Hematopoietic multipotent progenitor cell treated with erythropoietin and hydrocortisone succinate and interleukin-3 and kit ligand, for 4 days (in vitro differentiated cells): ENCODE data around the gene LMF1.
"Not testable (repeated sequence)": the region's sequence is repeated elsewhere in the genome, so short reads cannot be mapped to it uniquely, and the experiment has no call there.

Experiments
- DNase-seq: peaks from one replicate; pipeline ENCODE4 v3.0.0-alpha.2; 2015

LMF1 gene

GRCh38 chr16:821751-822150 lies 149.0 kb downstream of the LMF1 start:
- DNase-seq, result no peak

DNA sequence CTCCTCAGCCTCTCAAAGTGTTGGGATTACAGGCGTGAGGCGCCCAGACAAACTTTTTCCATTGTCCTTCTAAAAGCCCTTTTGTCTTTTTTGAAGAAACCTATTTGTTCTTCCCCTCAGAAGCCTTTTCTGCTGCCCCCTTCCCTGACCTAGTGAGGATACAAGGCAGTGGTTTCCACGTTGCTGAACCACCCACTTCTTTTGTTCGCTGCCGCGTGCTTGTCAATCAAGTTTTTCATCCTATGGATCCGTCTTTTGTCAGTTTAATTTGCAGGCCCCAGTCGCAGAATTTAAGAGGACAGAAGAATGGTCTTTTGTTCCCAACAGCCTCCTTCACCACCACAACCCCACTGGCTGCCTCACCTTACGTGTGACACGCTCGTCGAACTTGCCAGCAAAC lies 150.0 kb downstream of the LMF1 start:
- DNase-seq, result no peak

DNA sequence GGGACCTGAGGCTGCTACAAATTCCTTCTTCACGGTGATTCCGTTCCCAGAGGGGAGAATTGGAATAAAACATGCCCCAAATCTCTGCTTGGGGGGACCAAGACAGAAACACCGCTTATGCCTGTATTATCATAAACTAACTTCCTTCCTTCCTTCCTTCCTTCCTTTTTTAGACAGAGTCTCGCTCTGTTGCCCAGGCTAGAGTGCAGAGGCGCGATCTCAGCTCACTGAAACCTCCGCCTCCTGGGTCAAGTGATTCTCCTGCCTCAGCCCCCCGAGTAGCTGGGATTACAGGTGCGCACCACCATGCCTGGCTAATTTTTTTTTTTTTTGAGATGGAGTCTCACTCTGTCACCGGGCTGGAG lies 150.8 kb downstream of the LMF1 start:
- not testable (repeated sequence) for DNase-seq

- peak; percentile 56 for DNase-seq
Observed at GRCh38 chr16:819336-820043, 151.3 kb downstream of the LMF1 start.

DNA sequence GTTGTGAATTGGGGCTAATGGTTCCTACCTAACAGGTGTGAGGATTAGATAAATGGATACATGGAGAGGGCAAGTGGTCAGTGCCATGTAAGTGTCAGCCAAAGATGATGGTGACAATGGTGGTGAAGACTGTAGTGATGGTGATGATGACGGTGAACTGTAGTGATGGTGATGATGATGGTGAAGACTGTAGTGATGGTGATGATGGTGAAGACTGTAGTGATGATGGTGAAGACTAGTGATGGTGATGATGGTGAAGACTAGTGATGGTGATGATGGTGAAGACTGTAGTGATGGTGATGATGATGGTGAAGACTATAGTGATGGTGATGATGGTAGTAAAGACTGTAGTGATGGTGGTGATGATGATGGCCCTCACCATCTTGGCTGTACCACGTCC lies 152.2 kb downstream of the LMF1 start:
- no peak for DNase-seq

DNA sequence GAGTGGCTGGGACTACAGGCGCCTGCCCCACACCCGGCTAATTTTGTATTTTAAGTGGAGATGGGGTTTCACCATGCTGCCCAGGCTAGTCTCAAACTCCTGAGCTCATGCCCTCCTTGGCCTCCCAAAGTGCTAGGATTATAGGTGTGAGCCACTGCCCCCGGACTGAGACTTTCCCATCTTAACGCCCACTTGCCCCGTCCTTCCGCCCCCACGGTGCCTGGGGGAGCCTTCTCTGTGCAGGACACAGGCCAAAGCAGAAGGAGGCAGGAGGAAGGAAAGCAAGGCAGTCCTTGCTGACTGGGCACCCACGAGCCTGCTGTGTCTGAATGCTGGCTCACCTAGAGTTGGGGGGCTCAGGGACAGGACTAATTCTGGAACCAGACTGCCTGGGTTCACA lies 152.7 kb downstream of the LMF1 start:
- no peak for DNase-seq

- DNase-seq, result no peak
Observed at GRCh38 chr16:817001-817906, 153.5 kb downstream of the LMF1 start.

- no peak for DNase-seq
Observed at GRCh38 chr16:815861-816260, 154.9 kb downstream of the LMF1 start.

- no peak for DNase-seq
Observed at GRCh38 chr16:814974-815373, 155.8 kb downstream of the LMF1 start.

- DNase-seq, result no peak
Observed at GRCh38 chr16:813916-814412, 156.8 kb downstream of the LMF1 start.

DNA sequence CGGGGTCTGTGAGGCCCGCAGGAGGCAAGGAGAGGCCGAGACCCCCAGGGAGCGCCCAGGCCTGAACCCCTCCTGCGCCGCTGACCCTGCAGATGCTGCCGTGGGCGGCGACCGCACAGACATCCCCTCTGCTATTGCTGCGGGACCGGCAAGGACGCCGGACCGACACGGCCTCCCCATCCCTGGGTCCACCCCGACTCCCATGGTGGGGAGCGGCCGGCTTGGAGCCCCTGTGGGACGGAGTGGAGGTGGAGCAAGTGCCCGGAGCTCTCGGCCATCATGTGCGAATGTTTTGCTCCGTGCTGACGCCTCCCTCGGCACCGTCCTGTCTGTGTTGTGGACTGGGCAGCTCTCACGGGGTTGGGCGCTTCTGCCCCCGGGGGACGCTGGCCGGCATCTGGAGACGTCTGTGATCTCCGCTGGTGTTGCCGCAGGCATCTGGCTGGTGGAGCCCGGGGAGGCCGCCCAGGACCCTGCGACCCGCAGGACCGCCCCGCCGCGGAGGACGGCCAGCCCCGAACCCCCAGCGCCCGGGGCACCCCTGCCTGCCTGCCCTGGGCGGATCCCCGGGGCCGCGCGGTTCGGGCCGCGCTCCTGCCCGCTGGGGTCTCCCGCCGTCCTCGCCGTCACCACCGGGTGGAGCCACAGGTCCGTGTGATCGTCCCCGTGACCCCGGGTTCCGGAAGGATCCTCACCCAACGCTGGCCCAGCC lies 157.4 kb downstream of the LMF1 start:
- peak; percentile 70 for DNase-seq

GRCh38 chr16:808085-808386 lies 162.7 kb downstream of the LMF1 start:
- DNase-seq, result no peak

DNA sequence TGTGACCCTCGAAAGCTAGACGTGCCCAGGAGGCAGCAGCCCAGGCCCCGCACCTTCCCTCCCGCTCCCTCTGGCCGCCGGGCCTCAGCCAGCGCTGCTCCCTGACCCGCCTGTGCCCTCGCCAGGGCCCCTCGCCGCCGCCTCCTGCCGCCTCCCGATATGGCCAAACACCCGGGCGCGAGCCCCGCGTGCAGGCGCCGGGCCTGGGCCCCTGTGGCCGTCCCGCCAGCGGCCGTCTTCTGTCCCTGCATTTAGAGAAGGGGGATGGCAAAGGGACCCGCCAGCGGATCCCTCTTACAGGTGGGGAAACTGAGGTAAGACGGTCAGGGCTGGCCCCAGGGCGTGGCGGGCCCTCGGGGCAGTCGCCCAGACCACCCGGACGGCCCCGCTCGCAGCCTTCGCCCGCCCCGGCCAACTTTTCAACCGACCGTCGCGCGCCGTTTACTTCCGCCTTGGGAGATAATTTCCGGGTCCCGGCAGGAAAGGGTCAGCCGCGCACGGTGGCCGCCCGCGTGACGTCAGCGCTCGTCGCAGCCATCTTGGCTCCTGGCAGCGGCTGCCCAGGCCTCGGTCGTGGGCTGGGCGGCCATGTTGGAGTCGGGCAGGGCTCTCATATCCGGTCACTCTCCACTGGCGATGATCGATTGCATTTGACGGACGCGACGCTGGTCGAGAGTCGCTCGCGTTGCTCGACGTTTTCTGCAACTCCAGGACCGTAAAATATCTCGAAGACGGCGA lies 163.3 kb downstream of the LMF1 start:
- DNase-seq, result peak; percentile 96

- DNase-seq, result no peak
Observed at GRCh38 chr16:805474-805873, 165.3 kb downstream of the LMF1 start.

DNA sequence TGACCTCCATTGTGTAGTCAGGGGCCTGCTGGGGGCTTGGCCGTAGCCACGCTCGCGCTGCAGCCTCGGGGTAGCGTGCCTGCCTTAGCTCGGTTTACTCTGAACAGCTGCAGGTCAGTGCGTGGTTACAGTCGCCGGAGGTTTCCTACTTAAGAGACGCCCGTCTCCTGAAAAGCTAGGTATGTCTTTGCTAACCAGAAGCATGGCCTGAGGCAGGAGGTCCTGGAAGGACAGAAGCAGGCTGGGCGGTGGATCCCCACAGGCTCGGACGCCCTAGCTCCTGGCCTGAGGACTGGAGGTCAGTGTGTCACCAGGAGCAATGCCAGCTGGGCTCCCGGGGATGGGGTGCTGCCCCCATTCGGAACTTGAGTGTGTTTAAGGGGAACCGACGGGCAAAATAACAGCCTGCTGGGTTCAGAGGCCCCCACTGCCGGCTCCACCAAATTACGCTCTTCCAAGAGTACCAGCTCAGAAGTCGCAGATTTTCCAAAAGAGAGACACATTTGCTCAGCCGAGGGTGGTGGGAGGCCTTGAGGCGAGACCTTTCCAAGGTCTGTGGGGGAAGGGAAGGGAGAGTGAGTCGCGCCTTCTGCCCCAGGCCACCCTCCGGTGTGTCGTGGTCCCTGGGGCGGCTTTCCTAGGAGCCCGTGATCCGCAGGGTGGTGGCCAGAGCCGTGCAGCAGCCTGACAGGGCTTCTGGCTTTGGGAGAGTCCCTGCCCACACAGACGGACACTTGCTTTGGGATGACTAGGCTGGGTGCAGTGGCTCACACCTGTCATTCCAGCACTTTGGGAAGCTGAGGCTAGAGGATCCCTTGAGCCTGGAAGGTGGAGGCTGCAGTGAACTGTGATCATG lies 166.4 kb downstream of the LMF1 start:
- no peak for DNase-seq

GRCh38 chr16:803754-804080 lies 167.1 kb downstream of the LMF1 start:
- DNase-seq, result no peak
